SK-N-DZ (cell line): ENCODE measurements around the gene CABLES1.
"Not testable (repeated sequence)": the region's sequence is repeated elsewhere in the genome, so short reads cannot be mapped to it uniquely, and the experiment has no call there.

Experiments
- DNase-seq: peaks from one replicate; pipeline ENCODE4 v3.0.0-alpha.2; 2015; ENCODE audit warnings: low spot score

The CABLES1 gene

GRCh38 chr18:23142251-23142929, 7.1 kb downstream of the CABLES1 start:
- no peak for DNase-seq

GRCh38 chr18:23143016-23143814, 7.9 kb downstream of the CABLES1 start:
- DNase-seq, result no peak

DNA sequence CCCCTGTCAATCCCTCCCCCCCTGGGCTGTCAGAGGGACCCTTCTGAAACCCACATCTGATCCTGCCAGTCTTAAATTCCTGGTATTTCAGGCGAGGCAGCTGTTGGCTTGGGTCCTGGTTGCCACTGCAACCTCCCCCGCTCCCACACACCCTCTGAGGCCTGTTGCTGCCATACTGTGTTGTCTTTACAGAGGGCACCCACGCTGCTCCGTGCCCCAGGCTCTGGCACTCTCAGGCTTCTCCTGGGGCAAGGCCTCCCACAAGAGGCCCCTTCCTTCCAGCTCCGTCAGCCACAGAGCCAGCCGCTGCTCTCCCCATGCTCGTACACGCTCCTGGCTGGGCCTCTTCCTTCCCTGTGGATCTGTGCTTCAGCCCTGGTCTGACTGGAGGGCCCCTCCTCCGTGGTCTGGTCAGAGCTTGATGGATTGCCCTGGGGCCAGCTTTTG, 8.6 kb downstream of the CABLES1 start:
- DNase-seq, result no peak

DNA sequence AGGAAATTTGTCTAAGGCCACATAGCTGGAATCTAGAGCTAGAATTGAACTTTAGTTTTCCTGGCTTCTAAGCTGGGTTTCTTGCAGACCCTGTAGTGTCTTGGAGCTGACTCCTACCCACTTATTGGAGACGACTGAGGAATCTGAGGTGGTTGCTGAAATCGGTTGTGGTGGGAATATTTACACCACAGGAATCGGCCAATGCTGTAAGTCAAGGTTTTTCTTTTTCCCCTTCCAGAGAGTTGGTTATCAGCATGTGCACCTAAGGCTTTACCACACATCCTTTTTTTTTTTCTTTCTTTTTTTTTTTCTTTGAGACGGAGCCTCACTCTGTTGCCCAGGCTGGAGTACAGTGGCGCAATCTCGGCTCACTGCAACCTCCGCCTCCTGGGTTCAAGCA, 9.4 kb downstream of the CABLES1 start:
- DNase-seq, result no peak

- DNase-seq, result no peak
Observed at GRCh38 chr18:23145621-23146020, 10.3 kb downstream of the CABLES1 start.

DNA sequence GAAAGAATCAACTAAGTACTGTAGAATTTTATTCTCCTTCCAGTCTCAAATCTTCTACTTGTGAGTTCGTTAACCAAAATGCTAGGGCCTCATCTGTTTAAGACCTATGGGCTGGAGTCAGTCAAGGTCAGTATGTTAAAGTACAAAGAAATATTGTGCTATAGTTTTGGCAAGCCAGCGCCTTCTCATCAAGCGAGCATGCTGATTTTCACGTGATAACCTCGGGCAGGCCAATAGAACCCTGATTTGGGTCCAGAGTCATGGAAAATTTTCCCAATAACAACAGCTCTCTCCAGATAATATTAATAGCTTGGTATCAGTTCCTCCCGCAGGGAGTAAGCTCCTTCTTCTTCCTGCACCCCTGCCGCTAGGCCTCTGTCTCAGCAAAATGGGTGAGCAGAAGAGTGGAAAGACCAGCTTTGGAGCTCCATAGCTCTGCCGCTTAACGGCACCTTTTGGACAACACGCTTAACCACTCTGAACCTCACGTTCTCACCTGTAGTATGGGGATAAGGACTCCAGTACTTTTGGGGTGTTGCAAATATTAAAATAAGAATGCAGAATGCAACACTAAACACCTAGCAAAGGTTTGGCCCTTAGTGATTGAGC, 11.7 kb downstream of the CABLES1 start:
- no peak for DNase-seq

DNA sequence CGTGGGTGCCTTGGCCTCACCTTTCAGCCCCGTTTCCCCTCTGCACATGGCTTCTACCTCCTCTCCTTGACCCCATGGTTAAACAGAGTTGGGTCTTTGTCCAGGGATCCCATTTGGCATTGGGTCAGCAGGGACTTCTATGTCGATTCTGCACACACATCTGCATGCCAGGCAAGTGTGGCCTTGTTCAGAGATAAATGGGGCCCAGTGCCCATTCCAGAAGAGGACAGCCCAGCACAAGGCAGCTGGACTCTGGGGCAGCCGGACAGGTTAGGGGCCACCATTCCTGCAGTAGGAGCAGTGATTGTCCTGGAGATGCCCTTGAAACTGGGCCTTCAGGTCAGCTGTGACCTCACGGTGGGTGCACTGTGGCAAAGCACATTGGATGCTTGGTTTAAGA, 13.1 kb downstream of the CABLES1 start:
- no peak for DNase-seq

DNA sequence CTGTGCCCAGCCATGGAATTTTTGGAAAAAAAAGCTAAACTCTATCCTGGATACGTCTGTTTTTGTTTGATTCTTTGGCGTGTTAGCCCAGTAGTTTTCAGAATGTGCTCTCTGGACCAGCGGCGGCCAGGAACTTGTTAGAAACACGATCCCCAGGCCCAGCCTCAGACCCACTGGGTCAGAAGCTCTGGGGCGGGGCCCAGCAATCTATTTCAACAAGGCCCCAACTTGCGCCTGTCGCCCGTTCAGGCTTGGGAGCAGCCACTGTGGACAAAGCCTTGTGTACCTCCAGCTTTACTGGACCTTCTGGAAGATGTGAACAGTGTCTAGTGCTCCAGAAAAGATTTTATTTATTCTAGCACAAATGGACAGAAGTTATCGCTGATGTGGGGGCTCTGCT, 14.3 kb downstream of the CABLES1 start:
- no peak for DNase-seq

- no peak for DNase-seq
Observed at GRCh38 chr18:23151414-23152099, 16.3 kb downstream of the CABLES1 start.

- DNase-seq, result no peak
Observed at GRCh38 chr18:23154030-23154429, 18.7 kb downstream of the CABLES1 start.

DNA sequence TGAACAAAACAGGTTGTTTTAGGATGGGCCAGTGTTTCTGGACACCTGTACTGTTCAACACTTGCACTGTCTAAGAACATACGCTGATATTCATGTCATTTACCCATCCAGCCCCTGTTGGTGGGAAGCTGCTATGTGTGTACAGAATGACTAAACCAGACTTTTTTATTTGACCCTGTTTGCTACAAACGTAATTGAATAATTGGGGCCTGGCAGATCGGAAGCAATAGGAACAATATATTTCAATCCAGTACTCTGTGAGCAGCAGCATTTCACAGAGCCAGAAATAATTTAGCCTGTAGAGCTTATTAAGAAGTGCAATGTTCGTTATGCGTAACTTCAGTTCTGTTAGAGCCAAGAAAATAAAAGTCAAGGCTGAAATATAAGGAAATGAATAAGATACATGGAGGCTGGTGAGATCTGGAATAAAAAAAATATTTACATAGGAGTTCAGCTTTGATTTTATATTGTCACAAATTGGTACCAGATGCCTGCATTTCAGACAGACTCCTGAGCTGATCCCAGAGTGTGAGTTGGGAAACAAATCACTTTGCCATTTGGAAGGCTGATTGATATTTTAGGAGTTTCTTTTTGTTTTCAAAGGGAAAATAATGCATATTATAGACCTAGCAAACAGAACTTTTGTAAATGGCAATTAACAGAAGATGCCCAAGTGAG, 19.7 kb downstream of the CABLES1 start:
- peak; percentile 49 for DNase-seq

DNA sequence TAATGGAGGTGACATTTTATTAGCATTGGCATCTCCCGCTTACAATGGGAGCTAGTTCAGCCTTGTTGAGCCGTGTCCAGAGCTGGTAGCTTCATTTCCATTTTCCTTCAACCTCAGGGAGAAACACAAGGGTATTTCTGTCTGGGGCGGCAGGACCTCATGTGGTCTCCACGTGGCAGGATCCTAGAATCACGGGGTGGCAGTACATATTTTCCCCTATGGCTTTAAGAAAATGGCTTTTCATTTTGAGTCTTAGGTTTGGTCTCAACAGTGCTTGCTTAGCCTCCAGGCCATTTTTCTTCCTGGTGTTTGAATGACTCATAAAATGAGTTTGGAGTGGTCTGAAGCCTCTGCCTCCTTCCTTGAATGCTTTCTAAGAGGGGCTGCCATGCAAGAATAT, 20.3 kb downstream of the CABLES1 start:
- DNase-seq, result no peak

DNA sequence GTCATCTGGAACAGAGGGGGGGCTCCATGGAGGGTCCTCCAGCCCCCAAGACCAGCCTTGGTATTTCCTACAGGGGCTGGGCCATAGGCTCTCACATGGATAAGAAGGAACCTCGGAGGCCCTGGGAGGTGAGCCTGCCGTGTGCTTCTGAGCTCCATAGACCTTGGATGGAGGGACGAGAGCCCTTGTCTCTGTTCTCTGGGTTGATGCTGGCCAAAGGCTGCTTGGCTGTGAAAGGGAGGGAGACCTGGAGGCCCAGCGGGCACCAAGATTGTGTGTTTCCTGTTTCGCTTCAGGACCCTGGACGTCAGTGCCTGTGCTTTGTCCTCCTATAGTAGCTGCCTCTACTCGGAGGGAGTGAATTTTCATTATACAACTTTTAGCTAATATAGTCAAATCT, 20.8 kb downstream of the CABLES1 start:
- no peak for DNase-seq

GRCh38 chr18:23158058-23158457, 22.8 kb downstream of the CABLES1 start:
- no peak for DNase-seq

- DNase-seq, result not testable (repeated sequence)
Observed at GRCh38 chr18:23158884-23159283, 23.6 kb downstream of the CABLES1 start.

GRCh38 chr18:23159344-23159743, 24.1 kb downstream of the CABLES1 start:
- no peak for DNase-seq

- no peak for DNase-seq
Observed at GRCh38 chr18:23162473-23162872, 27.2 kb downstream of the CABLES1 start.

GRCh38 chr18:23163786-23164533, 28.7 kb downstream of the CABLES1 start:
- DNase-seq, result no peak

DNA sequence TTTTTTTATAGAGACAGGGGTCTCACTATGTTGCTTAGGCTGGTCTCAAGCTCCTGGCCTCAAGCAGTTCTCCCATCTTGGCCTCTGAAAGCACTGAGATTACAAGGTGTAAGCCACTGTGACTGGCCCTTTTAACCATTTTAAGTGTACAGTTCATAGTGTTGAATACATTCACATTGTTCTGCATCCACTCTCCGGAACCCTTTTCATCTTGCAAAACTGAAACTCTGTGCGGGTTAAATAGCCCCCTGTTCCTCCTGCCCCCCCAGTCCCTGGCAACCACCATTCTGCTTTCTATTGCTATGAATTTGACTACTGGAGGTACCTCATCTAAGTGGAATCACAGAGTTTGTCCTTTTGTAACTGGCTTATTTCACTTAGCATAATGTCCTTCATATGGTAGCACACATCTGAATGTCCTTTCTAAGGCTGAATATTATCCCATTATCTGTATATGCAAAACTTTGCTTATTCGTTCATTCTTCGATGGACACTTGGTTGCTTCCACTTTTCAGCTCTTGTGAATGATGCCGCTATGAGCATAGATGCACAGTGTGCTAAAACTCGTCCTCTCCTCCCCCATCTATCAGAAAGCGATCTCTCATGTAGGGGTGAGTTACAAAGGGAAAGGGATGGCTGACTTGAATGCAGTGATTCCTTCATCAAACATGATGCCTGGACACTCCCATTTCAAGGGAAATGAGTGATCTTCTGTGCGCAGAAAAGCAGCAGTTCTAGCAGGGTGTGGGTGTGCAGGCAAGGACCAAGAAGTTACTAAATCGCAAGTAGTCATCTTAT, 30.2 kb downstream of the CABLES1 start:
- no peak for DNase-seq
